ENCODE data around the gene CD46.
A peak's percentile ranks its signal among the peaks of the same experiment; 100 is the strongest.

The CD46 gene

DNA sequence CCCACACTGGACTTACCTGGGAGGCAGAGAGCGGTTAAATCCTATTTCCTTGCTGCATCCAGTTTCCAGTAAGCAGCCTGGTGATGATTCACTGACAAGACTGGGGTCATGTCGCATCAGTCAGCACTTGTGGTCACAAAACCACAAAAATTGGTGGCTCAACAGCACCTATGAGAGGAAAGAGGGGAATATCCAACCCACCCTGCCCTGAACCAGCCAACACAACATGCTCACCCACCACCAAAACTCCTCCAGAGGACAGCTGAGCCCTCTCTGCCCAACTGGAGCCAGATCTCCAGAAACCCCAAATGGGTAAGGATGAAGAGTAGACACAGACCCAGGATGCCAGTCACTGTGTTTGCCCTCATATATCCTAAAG lies 64.0 kb downstream of the CD46 start:
- DNase-seq (ENCODE audit: low read depth), result peak; percentile 29

DNA sequence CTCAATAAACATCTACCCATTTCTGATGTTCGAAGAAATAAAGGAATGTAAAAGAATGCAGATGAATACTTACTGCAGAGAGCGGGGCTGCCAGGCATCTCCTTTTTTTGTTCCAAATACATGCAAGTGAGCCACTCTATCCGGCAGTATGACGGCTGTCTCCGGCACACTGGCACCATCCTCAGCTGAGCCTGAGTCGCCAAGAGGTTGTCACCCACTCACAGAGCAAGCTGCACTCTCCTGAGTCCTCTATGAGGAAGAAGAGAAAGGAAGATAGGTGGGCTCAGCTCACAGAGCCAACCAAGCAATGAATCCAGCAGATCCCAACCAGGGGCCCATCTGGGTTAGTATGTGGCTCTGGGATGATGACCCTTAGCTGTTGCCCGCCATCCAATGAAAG lies 65.3 kb downstream of the CD46 start:
- DNase-seq (ENCODE audit: low read depth), result no peak

DNA sequence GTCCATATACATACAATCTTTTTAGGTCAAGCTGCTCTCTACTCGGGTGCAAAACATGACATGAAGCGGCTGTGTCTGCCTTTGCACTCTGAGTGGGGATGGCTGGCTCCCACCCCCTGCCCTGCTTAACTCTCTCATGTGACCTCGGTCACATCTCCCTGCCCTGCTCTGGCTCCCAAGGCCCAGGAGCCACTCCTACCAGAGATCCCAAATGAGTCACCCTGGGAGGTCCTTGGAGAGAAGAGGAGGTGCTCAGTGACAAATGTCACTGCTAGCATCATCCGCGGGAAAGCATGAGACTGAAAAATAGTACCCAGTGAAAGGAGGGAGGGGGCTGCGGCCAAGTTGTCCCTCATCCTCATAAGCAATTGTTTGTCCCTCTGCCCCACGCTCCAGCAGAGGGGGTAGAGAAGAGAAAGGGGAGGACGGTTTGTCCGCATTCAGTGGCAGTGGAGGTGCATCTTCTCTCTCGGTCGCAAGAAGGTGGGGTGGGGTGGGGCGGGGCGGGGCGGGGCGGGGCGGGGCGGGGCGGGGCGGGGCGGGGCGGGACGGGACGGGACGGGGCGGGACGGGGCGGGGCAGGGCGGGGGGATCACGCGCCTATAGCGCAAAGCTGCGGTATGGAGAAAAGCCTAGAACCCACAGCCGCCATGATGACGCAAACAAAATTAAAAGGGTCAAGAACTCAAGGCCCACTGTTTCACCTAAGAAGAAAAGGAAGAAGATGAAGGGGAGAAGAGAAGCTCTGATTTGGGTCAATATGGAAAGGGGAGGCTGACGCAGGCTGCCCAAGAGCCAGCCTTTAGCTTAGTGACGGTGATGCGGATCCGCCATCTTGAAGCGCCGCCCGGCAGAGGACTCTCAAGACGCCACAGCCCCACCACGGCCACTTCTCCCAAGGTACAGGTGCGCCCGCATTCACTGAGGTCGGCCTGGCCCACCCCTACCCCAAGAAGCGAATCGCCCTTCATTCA lies 66.2 kb downstream of the CD46 start:
- DNase-seq (ENCODE audit: low read depth), result no peak

- DNase-seq (ENCODE audit: low read depth), result no peak
These were observed 67.2 kb downstream of the CD46 start for GRCh38 chr1:207818971-207819451.

DNA sequence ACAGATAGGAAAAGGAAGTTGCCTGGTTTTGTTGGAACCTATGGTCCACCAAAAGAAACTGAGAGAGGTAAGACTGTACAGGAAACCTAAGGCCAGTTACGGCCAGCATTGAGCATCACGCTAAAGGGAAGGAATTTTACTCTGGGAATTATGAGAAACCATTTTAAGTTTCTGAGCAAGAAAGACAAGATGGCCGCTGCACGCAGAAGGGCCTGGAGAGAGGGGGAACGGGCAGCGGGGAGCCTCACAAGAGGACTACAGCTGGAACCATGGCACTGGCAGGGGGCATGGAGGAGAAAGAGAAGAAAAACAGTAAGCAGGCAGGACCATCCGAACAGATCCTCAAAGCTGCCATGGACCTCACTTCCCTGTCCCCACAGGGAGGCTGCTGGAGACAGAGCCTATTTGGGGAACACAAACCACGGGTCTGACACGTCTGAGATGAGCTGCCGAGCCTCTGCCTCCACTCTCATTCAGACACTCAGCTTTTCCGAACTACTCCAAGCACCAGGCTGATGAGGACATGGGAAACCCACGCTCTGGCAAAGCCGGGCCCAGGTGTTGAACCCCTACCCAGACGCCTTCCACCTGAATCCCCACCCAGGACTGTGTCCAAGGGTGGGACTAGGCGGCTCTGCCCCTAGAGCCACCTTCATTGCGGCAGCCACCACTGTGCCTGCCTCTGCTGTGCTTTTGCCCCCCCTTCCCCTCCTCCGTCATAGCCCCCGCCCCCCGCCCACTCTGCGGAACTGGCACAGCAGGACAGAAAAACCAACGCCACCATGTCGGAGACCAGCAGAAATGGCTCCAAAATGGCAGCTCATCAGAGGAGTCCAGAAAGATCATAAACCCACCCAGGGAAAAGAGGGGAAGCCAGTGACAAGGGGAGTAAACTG lies 69.0 kb downstream of the CD46 start:
- DNase-seq (ENCODE audit: low read depth), result no peak

DNA sequence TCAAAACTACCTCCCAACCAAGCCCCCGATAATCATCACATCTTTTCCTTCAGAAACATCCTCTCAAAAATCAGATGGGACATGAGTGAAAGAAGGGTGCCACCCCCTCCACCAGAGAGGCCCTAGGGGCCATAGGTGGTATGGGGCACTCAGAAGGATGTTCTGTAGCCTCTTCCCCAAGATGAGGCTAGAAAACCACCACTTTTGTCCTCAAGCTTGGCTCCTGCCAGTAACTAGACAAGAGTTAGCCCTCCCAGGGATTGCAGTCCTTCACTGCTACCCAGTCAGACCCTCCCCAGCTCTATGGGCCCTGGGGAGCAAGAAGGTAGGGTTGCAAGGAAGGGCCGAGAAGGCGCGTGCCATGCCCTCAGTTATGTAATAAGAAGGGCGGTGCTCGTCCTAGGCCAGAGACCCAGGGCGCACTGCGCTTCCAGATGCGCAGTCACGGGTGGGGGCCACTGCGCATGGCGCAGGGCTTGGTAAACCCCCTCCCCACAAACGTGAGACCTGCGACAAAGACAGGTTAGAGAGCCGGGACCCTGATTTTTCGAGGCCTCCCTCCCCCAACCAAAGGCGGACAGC lies 69.7 kb downstream of the CD46 start:
- DNase-seq (ENCODE audit: low read depth), result no peak

DNA sequence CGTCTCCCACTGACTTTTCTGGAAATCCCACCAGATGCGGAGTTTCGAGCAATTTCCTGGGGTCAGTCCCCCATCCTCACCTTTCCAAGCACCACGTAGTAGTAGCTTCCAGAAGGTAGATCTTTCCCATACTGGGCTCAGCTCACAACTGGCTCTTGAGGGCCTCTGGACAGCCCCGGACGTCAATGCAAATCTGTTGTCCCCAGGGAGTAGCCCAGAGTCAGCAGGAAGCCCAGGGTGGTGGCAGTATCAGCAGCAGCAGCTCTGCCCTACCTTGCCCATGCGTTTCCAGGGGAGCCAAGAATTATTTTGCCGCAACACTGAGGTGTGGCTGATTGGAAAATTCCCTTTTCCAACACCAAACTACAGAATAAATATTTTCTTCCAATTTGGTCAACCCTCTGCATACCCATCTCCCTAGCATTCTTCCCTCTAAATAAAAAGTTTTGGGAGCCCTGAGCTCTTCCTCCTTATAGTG lies 70.3 kb downstream of the CD46 start:
- DNase-seq (ENCODE audit: low read depth), result no peak

- DNase-seq (ENCODE audit: low read depth), result peak; percentile 39
These were observed 71.0 kb downstream of the CD46 start for GRCh38 chr1:207822602-207823451.

GRCh38 chr1:207823531-207823879 lies 71.7 kb downstream of the CD46 start:
- DNase-seq (ENCODE audit: low read depth), result no peak

- peak; percentile 62 for DNase-seq (ENCODE audit: low read depth)
These were observed 72.2 kb downstream of the CD46 start for GRCh38 chr1:207823880-207824566.

DNA sequence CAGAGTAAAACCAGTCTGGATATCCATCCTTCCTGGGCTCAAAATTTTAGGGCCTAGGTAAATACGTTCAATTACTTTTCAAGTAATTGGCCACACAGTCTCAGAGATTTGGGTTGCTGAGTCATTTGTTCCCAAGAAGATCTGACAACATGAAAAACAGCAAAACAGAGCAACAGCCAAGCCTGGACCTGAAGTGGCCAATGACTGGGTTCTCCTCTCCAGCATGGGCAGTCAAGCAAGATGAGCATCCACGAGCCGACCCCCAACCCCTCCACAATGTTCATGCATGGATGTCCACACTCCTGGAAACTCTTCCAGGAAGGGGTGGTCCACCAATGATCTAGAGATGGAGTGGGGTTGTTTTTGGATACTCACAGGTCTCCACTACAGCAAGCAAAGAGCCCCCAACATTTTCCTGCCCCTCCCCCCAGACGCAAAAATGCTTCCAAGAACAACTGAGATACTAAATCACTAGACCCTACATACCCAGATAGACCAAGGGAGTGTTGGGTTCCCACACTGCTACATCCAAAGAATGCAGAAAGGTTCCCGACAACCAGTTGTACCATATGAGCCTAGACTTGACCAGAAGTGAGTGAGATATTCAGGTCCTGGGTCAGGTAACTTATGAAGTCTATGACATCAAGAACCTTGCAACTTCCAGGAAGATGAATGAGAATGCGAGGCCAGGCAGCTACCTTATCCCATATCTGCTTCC lies 73.0 kb downstream of the CD46 start:
- DNase-seq (ENCODE audit: low read depth), result no peak

DNA sequence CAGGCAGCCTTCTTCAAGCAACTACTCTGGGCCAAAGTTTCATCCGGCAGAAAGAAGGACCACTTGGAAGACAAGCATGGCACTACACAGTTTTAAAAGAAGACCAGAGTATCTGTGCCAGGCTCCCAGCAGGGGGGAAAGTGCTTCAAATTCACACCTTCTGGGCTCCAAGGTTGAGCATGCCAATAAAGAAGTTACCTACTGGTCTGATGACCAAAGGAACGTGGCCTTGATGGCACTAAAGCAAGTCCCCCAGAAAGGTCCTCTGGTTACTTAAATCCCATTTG lies 73.5 kb downstream of the CD46 start:
- DNase-seq (ENCODE audit: low read depth), result no peak

GRCh38 chr1:207825719-207826556 lies 74.1 kb downstream of the CD46 start:
- DNase-seq (ENCODE audit: low read depth), result peak; percentile 79

DNA sequence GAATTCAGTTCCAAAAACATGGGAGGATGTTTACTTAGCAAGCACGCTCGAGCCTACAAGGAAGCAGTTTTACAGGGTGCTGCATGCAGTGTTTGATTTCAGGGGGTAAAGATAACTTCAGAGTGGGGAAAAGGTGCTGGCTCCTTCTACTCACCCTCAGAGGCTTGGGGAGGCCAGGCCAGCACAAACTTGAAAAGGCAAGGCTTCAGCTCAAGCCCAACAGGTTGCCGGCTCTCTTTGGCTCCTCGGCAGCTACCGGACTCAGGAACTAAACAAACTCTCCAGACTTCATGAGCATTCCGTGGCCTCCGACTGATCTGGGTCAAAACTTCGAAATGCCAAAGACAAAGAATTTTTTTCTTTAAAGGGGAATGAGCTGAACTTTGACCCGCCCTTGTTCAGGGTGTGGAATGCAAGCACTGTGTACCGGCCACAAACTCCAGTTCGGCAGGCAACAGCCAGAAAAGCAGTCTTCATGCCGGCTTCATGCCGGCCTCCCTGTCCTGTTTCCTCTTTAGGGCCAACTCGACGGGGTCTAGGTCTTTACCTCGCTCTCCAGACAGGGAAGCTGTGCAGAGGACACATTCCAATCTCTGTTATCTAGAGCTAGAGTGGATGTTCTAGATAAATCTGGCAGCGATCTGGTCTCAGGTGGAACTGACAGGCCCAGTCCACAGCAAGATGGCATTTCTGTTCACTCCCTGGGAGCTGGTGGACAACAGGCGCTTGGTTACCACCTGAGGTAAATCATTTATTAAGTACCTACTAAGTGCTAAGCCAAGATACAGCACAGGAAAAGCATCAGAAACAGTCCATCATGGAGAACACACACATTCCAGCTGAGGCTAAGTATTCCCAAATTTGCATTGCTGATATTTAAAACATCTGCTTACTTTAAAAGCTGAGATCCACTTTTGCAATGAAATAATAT lies 75.0 kb downstream of the CD46 start:
- no peak for DNase-seq (ENCODE audit: low read depth)

DNA sequence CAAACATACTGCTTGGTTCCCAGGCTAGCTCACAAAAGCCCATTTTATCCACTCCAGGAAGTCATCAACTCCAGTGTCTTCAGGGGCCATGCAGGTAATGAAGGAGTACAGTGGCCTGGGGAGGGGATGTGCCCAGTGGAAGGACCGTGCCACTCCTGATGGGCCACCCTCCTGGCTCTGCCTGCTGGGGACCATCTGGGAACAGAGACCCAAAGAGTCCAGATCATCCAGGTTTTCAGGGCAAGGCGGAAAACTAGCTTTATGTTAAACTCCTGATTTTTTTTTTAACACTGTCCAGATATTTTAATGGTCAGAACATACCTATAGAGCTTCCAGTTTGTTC lies 75.6 kb downstream of the CD46 start:
- no peak for DNase-seq (ENCODE audit: low read depth)

GRCh38 chr1:207828046-207828445 lies 76.2 kb downstream of the CD46 start:
- DNase-seq (ENCODE audit: low read depth), result no peak

DNA sequence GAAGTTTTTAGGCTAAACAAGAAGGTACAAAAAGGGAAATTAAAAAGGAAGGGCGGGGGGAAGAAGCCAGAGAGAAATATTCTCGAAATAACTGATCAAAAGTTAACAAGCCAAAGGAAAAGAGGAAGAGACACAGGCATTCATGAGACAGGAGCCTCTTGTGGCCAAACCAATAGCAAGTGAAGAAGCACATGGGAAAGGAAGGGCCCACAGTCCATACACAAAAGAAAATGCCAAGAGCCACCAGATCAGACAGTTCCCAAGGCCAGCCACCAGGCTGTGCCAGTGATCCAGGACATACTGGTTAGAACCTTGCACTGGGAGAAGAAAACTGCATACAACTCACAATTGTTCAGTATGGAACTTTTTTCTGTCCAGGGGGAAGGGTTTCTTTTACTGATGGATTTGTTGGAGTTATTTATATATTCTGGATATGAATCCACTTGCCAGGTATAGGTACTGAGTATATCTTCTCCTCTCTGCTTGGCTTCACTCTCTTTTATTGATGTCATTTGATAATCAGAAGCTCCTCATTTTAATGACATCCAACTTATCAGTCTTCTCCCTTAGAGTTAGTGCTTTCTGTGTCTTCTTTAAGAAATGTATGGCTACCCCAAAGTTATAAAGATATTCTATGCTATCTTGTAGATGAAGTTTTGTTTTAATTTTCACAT lies 76.8 kb downstream of the CD46 start:
- peak; percentile 46 for DNase-seq (ENCODE audit: low read depth)

GRCh38 chr1:207829576-207829975 lies 77.7 kb downstream of the CD46 start:
- no peak for DNase-seq (ENCODE audit: low read depth)

All from activated T-helper 9 cell treated with anti-CD3 and anti-CD28 coated beads, Interleukin-2, amount 50 U/mL, for 16 hours (primary cell).